Liver (tissue), 9 donors: Measurements from ENCODE around the gene FAM53C. TPM values are rescaled to one million over a fixed set of nuclear protein-coding genes. Genes with fewer than 3 reads are reported as not detected.

Experiments
- DNase-seq: peaks from one replicate; pipeline ENCODE4 v3.0.0-alpha.2; 2017; ENCODE audit warnings: low spot score
- H3K27ac ChIP-seq, 2 donors: one replicate each; pipeline ENCODE4 v1.7.0; 2013; ENCODE audit warnings: inconsistent platforms in 2 of 2, low read length in 2 of 2, control low read depth in 1 of 2, low read depth in 1 of 2, mild to moderate bottlenecking in 1 of 2
- H3K27me3 ChIP-seq, 4 donors: one replicate each; pipeline versions ENCODE4 v1.6.1 to v1.7.0; 2013; ENCODE audit warnings: low read length in 3 of 4, inconsistent platforms in 1 of 4, mild to moderate bottlenecking in 1 of 4, moderate library complexity in 1 of 4; ENCODE audit not compliant: control insufficient read depth in 4 of 4, insufficient read depth in 4 of 4
- H3K36me3 ChIP-seq, 4 donors: one replicate each; pipeline versions ENCODE4 v1.6.1 to v1.7.0; 2013; ENCODE audit warnings: low read length in 3 of 4, mild to moderate bottlenecking in 3 of 4, low read depth in 1 of 4, moderate library complexity in 1 of 4; ENCODE audit not compliant: control insufficient read depth in 4 of 4, insufficient read depth in 3 of 4
- H3K4me1 ChIP-seq, 4 donors: one replicate each; pipeline versions ENCODE4 v1.6.1 to v1.7.0; 2013; ENCODE audit warnings: low read length in 3 of 4, mild to moderate bottlenecking in 3 of 4, moderate library complexity in 1 of 4; ENCODE audit not compliant: control insufficient read depth in 4 of 4, insufficient read depth in 4 of 4
- H3K4me3 ChIP-seq, 3 donors: one replicate each; pipeline versions ENCODE4 v1.6.1 to v1.7.0; 2013; ENCODE audit warnings: low read length in 3 of 3, control low read depth in 1 of 3, low read depth in 1 of 3, mild to moderate bottlenecking in 1 of 3
- H3K9ac ChIP-seq, 2 donors: one replicate each; pipeline ENCODE4 v1.7.0; 2013; ENCODE audit warnings: low read length in 2 of 2, mild to moderate bottlenecking in 2 of 2, moderate library complexity in 2 of 2, control low read depth in 1 of 2, low read depth in 1 of 2
- H3K9me3 ChIP-seq, 4 donors: one replicate each; pipeline versions ENCODE4 v1.6.1 to v1.7.0; 2013; ENCODE audit warnings: low read length in 3 of 4; ENCODE audit not compliant: control insufficient read depth in 4 of 4
- ATF3 ChIP-seq: IDR thresholded peaks from 2 replicates; pipeline ENCODE4 v1.6.1; 2016; ENCODE audit warnings: antibody characterized with exemption
- EGR1 ChIP-seq, 2 donors: IDR thresholded peaks; 2 replicates each; pipeline ENCODE4 v1.6.1; 2016 to 2018; ENCODE audit warnings: antibody characterized with exemption in 2 of 2, low read depth in 2 of 2
- FOXA1 ChIP-seq: IDR thresholded peaks from 2 replicates; pipeline ENCODE4 v1.6.1; 2016; ENCODE audit warnings: antibody characterized with exemption
- FOXA2 ChIP-seq: IDR thresholded peaks from 2 replicates; pipeline ENCODE4 v1.6.1; 2016; ENCODE audit warnings: antibody characterized with exemption
- GABPA ChIP-seq, 2 donors: IDR thresholded peaks in 1 of 2; conservative IDR thresholded peaks in 1 of 2; 2 replicates each; pipeline ENCODE4 v1.6.1; 2016; ENCODE audit warnings: antibody characterized with exemption in 2 of 2, mild to moderate bottlenecking in 1 of 2, moderate library complexity in 1 of 2
- HNF4A ChIP-seq, 2 donors: conservative IDR thresholded peaks; 2 replicates each; pipeline ENCODE4 v1.6.1; 2016; ENCODE audit warnings: antibody characterized with exemption in 2 of 2, mild to moderate bottlenecking in 2 of 2
- HNF4G ChIP-seq: IDR thresholded peaks from 2 replicates; pipeline ENCODE4 v1.6.1; 2016; ENCODE audit warnings: antibody characterized with exemption
- JUND ChIP-seq, 2 donors: IDR thresholded peaks; 2 replicates each; pipeline ENCODE4 v1.6.1; 2016; ENCODE audit warnings: antibody characterized with exemption in 2 of 2
- NR2F2 ChIP-seq: IDR thresholded peaks from 2 replicates; pipeline ENCODE4 v1.6.1; 2016; ENCODE audit warnings: antibody characterized with exemption
- RAD21 ChIP-seq, 2 donors: IDR thresholded peaks; 2 replicates each; pipeline ENCODE4 v1.6.1; 2016; ENCODE audit warnings: antibody characterized with exemption in 2 of 2, mild to moderate bottlenecking in 2 of 2
- REST ChIP-seq: IDR thresholded peaks from 2 replicates; pipeline ENCODE4 v1.6.1; 2016; ENCODE audit warnings: antibody characterized with exemption, mild to moderate bottlenecking
- RXRA ChIP-seq, 2 donors: IDR thresholded peaks; 2 replicates each; pipeline ENCODE4 v1.6.1; 2017 to 2018; ENCODE audit warnings: antibody characterized with exemption in 2 of 2, mild to moderate bottlenecking in 1 of 2
- SP1 ChIP-seq: IDR thresholded peaks from 2 replicates; pipeline ENCODE4 v1.6.1; 2018; ENCODE audit warnings: antibody characterized with exemption, mild to moderate bottlenecking
- TAF1 ChIP-seq: conservative IDR thresholded peaks from 2 replicates; pipeline ENCODE4 v1.6.1; 2016; ENCODE audit warnings: antibody characterized with exemption, mild to moderate bottlenecking
- YY1 ChIP-seq: IDR thresholded peaks from 2 replicates; pipeline ENCODE4 v1.6.1; 2016; ENCODE audit warnings: antibody characterized with exemption, mild to moderate bottlenecking
- ZBTB33 ChIP-seq: IDR thresholded peaks from 2 replicates; pipeline ENCODE4 v1.6.1; 2016; ENCODE audit warnings: antibody characterized with exemption
- WGBS: extraction: QIAGEN DNeasy Blood & Tissue Kit; methylation state at CpG from one replicate; pipeline ENCODE4 v1.1.7; 2013; 5-methylcytosine and 5-hydroxymethylcytosine counted together
- polyA plus RNA-seq, 2 donors: library from polyadenylated mRNA; stranded (reverse) in 1 of 2; unstranded in 1 of 2; fragments of 200-250 nt in 1 of 2; fragments of >200 nt in 1 of 2; fragmentation: Nextera tagmentation in 1 of 2; extraction: Ambion mirVana in 1 of 2; gene quantifications; one replicate each; pipeline versions ENCODE4 v1.2.1 to v1.2.3, GENCODE V29; 2013 to 2015
- total RNA-seq, 2 donors: library from RNA; depleted of rRNA; stranded (reverse); fragments of >200 nt; gene quantifications; one replicate each; pipeline ENCODE4 v1.2.3, GENCODE V29; 2014
- donor health status: healthy.
- donor health status: healthy.
- donor health status: healthy.
- donor health status: healthy.
- donor health status: healthy.

FAM53C gene
- total and polyA plus RNA-seq, 4 donors, result 4.2 to 16.9 (median 8.9) TPM

DNA sequence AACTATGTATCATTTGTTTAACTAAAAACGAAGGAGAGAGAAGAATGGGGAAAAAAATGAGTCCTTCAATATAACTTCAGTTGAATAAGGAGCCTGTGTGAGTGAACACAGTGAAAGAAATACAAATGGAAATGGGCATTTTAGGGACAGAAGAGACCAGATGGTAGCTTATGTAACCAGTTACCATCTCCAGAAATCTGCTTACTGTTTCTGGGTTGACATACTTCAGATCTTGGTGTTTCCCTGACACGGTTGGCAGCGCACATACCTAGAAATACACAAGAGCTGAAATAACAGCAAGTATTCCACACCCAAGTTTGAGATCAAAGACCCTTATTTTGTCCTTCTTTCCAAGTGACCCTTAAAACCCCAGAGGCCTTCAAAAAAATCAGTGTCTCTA is 48.8 kb upstream of the FAM53C start:
- TF ChIP-seq EGR1 (IDR thresholded peaks at IDR 0.05; ENCODE audit: low read depth in 2 of 2), result no peak
- TF ChIP-seq REST, result no peak
- no peak for TF ChIP-seq HNF4G
- TF ChIP-seq GABPA (IDR thresholded peaks at IDR 0.05 in 1 of 2, conservative IDR thresholded peaks at IDR 0.05 in 1 of 2), result no peak
- TF ChIP-seq RAD21 (IDR thresholded peaks at IDR 0.05), result no peak
- no peak for TF ChIP-seq ATF3
- no peak for TF ChIP-seq FOXA2
- TF ChIP-seq TAF1, result no peak
- no peak for TF ChIP-seq ZBTB33
- no peak for TF ChIP-seq YY1
- TF ChIP-seq NR2F2, result no peak
- TF ChIP-seq SP1, result no peak
- no peak for TF ChIP-seq RXRA (IDR thresholded peaks at IDR 0.05)
- no peaks in the 10 kb centered on the region for H3K27me3 ChIP-seq
- H3K4me1 ChIP-seq, result no peaks in the 10 kb centered on the region
- no peak overlapping the region for H3K27ac ChIP-seq
- H3K4me3 ChIP-seq, result no peak overlapping the region
- WGBS, result 91% methylated on average over 3 of the region's 3 CpGs
- H3K9ac ChIP-seq, result no peak overlapping the region
- no peaks in the 10 kb centered on the region for H3K9me3 ChIP-seq
- H3K36me3 ChIP-seq, result peaks cover 0 to 1% (median 0%) of the 10 kb centered on the region in 4 donors
- DNase-seq, result no peak

DNA sequence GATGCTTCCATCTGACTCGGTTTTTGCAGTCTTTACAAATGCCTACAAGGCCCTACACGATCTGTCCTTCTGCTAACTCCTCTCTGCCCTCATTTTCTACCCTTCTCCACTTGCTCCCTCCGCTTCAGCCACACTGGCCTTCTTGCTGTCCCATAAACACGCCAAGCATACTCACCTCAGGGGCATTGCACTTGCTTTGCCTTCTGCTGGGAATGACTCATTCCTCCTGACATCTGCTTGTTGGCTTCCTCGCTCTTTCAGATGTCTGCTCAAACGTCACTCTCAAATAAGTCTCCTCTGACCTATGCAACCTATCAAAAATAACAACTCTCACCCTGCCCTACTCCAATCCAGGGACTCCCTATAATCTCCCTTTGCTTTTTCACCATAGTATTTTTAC is 34.7 kb upstream of the FAM53C start:
- TF ChIP-seq HNF4A (conservative IDR thresholded peaks at IDR 0.05) (no peak), FOXA1 (no peak), NR2F2 (no peak), RXRA (IDR thresholded peaks at IDR 0.05) (peak; percentile 37 to 47), ZBTB33 (no peak), JUND (IDR thresholded peaks at IDR 0.05) (peak in 1 of 2 donors; percentile 20), FOXA2 (no peak)
- no peak for DNase-seq

More for the DNA sequence above, 34.7 kb upstream of the FAM53C start:
- no peaks in the 10 kb centered on the region for H3K4me1 ChIP-seq
- H3K4me3 ChIP-seq, result no peak overlapping the region
- H3K27ac ChIP-seq, result no peak overlapping the region
- H3K27me3 ChIP-seq, result no peaks in the 10 kb centered on the region
- no peaks in the 10 kb centered on the region for H3K36me3 ChIP-seq
- H3K9me3 ChIP-seq, result no peaks in the 10 kb centered on the region
- H3K9ac ChIP-seq, result no peak overlapping the region
- 89% methylated on average over 6 of the region's 6 CpGs for WGBS
